HG02981 (cell line): ENCODE results near the gene SETX.
"Not testable (repeated sequence)": the region's sequence is repeated elsewhere in the genome, so short reads cannot be mapped to it uniquely, and the experiment has no call there.

Experiments
- ATAC-seq: cut with Tn5 transposase; IDR thresholded peaks from one replicate; pipeline ENCODE4 v1.9.1; 2021; ENCODE audit warnings: mild to moderate bottlenecking, moderate library complexity; ENCODE audit not compliant: unreplicated experiment

SETX gene

GRCh38 chr9:132354637-132355355, at the start of gene SETX:
Gene SETX (minus strand): TSS chr9:132354986. CDS start chr9:132349428, 5,558 bp downstream.
- ATAC-seq: peak; percentile 86

GRCh38 chr9:132404228-132404881, 49.6 kb upstream of the SETX start:
- ATAC-seq: peak; percentile 43

- ATAC-seq: no peak
These were observed 47.0 kb upstream of the SETX start for GRCh38 chr9:132401824-132402223.

DNA sequence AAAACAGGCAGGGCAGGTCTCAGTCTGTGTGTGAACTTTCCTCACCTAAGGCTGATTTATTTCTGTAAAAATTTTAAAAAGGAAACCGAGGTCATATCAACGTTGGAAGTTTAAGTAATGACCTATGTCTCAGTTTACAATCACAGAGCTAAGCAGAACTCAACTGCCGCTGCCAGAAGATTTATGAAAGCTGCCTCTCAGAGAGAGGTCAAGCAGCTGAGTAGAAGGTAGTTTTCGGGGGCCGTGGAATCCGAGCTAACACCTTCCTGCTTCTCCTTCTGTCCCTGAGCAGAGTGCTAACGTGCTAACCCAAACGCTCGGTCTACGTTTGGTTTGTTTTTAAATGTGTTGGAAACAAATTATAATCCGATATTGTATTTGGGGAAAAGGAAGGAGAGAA, 40.8 kb upstream of the SETX start:
- ATAC-seq: no peak

DNA sequence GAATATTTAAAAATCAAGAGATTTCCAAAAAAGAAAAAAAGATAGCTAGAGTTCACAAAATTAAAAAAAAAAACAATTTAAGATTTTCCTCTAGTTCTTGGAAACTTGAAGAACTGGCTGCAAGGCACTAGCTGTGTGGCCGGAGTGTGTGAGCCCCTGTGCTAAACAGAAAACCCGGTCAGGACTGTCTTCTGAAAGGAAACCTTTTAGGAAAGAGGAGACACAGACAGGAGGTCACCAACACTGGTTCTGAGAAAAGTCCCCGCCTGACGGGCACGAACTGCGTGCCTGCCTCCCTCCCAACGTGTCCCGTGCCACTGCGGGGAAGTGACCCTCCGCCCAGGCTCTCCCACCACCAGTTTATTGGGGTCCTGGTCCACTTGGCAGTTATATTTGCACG, 36.7 kb upstream of the SETX start:
- ATAC-seq: no peak

GRCh38 chr9:132390966-132391365, 36.2 kb upstream of the SETX start:
- ATAC-seq: no peak

- ATAC-seq: no peak
These were observed 32.3 kb upstream of the SETX start for GRCh38 chr9:132387133-132387532.

- no peak for ATAC-seq
These were observed 29.6 kb upstream of the SETX start for GRCh38 chr9:132384376-132384775.

DNA sequence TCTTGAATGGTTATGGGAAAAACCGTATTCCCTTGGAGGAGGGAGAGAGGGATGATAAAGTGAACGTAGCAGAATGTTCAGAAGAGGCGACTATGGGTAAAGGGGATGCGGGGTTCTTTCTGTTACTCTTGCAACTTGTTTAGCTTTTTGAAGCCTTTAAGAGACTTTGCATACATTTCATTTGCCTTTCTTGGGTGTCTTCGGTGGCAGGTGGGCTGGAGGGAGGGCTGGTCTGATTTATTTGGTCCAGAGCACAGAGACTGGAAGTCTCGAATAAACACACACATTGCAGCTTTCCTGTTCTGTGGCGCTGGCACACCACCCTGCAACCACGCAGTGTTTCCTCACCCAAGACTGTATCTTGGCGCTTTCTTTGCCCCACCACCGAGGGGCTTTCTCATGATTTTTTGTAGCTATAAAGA, 28.7 kb upstream of the SETX start:
- ATAC-seq: peak; percentile 35

GRCh38 chr9:132381966-132382541, 27.3 kb upstream of the SETX start:
- peak; percentile 63 for ATAC-seq

GRCh38 chr9:132378416-132378815, 23.6 kb upstream of the SETX start:
- not testable (repeated sequence) for ATAC-seq

- not testable (repeated sequence) for ATAC-seq
These were observed 23.0 kb upstream of the SETX start for GRCh38 chr9:132377769-132378168.

DNA sequence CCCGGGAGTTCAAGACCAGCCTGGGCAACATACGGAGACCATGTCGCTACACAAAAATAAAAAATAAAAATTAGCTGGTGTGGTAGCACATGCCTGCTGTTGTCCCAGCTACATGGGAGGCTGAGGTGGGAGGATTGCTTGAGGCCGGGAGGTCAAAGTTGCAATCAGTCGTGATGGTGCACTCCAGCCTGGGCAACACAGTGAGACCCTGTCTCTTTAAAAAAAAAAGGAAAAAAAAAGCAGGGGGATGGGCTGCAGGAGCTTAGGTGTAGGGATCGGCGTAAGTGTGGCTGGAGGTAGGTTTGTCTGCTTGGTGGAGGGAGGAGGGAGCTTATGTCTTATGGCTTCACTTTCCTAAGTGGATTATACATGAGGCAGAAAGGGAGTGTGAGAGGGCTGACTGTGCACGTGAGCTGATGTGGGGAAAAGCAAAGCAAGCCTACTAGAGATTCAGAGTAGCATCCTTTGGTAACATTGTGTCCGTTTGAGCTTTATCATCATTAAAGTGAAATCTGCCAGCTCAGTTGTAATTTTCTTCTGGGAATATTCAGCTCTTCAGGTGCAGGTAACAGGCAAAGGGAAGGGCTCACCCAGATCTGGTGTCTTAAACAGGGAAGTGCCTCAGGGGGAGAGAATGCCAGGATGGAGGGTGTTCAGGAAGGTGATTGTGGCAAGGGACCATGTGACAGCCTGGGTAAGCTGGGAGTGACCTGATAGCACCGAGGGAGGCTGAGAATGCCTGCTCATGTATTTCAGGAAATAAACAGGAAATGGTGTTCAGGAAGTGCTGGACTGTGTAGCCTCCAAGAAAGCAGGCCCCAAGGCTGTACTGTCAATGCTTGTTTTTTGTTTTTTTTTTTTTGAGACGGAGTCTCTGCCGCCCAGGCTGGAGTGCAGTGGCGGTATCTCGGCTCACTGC, 17.6 kb upstream of the SETX start:
- ATAC-seq: no peak

DNA sequence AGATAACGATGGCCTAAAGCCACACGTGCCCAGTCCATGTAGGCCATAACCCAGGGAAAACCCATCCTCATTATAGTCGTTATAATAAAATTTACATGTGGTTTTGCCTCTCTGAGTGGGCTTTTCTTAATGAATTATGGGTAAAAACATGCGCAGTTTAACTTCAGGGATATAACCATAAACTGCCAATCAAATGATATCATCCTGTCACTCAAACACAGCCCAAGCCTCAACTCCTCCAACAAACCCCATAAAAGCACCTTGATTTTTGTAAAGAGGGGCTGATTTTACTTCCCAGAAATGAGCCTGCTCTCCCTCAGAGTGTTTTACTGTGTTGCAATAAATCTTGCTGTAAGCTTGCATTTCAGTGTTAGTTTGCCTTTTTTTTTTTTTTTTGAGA, 15.8 kb upstream of the SETX start:
- no peak for ATAC-seq

DNA sequence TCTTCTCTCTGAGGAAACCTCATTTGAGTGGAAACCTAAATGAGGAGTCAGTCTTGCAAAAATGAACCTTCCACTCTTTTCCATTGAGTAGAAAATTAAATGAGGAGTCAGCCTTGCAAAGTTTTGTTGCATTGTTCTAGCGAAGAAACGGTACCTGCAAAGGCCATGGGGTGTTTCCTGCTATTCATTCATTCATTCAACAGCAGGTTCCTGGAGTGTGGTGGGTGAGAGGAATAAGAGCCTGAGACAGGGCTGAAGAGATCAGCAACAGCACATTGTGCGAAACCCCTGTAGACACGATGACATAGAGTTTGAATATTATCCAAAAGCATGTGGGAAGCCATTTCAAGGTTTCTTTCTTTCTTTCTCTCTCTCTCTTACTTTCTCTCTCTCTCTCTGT, 14.6 kb upstream of the SETX start:
- no peak for ATAC-seq

GRCh38 chr9:132367613-132368313, 13.0 kb upstream of the SETX start:
- no peak for ATAC-seq

GRCh38 chr9:132366481-132366880, 11.7 kb upstream of the SETX start:
- no peak for ATAC-seq

DNA sequence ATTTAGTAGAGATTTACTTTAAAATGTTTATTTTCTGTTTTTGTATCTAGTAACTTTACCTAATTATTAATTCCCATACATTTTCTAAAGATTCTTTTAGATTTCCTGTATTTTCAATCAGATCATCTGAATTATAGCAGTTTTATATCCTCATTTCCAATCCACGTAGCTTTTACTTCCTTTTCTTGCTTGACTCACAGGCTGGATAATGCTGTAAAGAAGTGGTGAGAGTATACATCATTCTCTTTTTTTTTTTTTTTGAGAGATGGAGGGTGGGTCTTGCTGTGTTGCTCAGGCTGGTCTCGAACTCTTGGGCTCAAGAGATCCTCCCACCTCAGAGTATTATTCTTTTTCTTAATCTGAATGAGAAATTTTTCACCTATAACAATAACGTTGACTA, 11.2 kb upstream of the SETX start:
- no peak for ATAC-seq

- ATAC-seq: no peak
These were observed 9.3 kb upstream of the SETX start for GRCh38 chr9:132364068-132364467.

DNA sequence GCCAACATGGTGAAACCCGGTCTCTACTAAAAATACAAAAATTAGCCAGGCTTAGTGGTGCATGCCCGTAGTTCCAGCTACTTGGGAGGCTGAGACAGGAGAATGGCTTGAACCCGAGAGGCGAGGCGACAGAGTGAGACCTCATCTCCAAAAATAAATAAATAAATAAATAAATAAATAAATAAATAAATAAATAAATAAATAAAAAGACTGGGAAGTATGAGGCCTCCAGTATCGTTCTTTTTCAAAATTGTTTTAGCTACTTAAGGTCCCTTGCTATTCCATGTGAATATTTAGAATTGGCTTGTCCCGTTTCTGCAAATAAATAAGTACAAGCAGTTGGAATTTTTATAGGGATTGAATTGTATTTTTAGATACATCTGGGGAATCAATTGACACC, 3.0 kb upstream of the SETX start:
- ATAC-seq: no peak
